HepG2 (cell line): ENCODE measurements around the gene DENND2D. TPM values are rescaled to one million over a fixed set of nuclear protein-coding genes. Genes with fewer than 3 reads are reported as not detected.

Source experiments
- CEBPG ChIP-seq: IDR thresholded peaks from 2 replicates; pipeline ENCODE4 v1.6.1; 2016
- GATA4 ChIP-seq: sonication (generic); IDR thresholded peaks from 2 replicates; pipeline ENCODE4 v1.6.1; 2016; ENCODE audit warnings: antibody characterized with exemption, low read depth, borderline replicate concordance
- HDAC1 ChIP-seq: sonication (generic); formaldehyde crosslinking; IDR thresholded peaks from 2 replicates; pipeline ENCODE4 v1.5.1; 2020; ENCODE audit warnings: mild to moderate bottlenecking, missing genetic modification reagents
- KAT8 ChIP-seq: IDR thresholded peaks from 2 replicates; pipeline ENCODE4 v1.6.1; 2016; ENCODE audit warnings: missing genetic modification reagents, missing compliant biosample characterization
- NRL ChIP-seq: sonication (generic); formaldehyde crosslinking; IDR thresholded peaks from 2 replicates; pipeline ENCODE4 v1.5.0; 2020; ENCODE audit warnings: missing genetic modification reagents, mild to moderate bottlenecking, moderate library complexity, borderline replicate concordance
- PHF8 ChIP-seq: sonication (generic); formaldehyde crosslinking; IDR thresholded peaks from 2 replicates; pipeline ENCODE4 v1.5.0; 2020; ENCODE audit warnings: missing genetic modification reagents
- RBM39 ChIP-seq: fragments of 200-400 bp; formaldehyde crosslinking; IDR thresholded peaks from one replicate; pipeline ENCODE4 v1.6.1; 2018; ENCODE audit warnings: antibody characterized with exemption, mild to moderate bottlenecking, low read depth, low read length; ENCODE audit not compliant: poor library complexity, severe bottlenecking
- SP4 ChIP-seq: sonication (generic); formaldehyde crosslinking; IDR thresholded peaks from 2 replicates; pipeline ENCODE4 v1.8.1; 2023; ENCODE audit warnings: mild to moderate bottlenecking, missing genetic modification reagents
- TBP ChIP-seq: sonication (generic); formaldehyde crosslinking; IDR thresholded peaks from 2 replicates; pipeline ENCODE4 v1.5.0; 2020; ENCODE audit warnings: missing genetic modification reagents
- TP53 ChIP-seq: sonication (generic); formaldehyde crosslinking; conservative IDR thresholded peaks from 2 replicates; pipeline ENCODE4 v1.4.0; 2020; ENCODE audit warnings: missing genetic modification reagents
- ZBTB7B ChIP-seq: sonication (generic); formaldehyde crosslinking; IDR thresholded peaks from 2 replicates; pipeline ENCODE4 v1.4.0; 2020; ENCODE audit warnings: missing genetic modification reagents
- ZMYM3 ChIP-seq: sonication (generic); formaldehyde crosslinking; IDR thresholded peaks from 2 replicates; pipeline ENCODE4 v1.5.1; 2020; ENCODE audit warnings: mild to moderate bottlenecking, missing genetic modification reagents
- ZMYM4 ChIP-seq: sonication (generic); formaldehyde crosslinking; IDR thresholded peaks from 2 replicates; pipeline ENCODE4 v1.8.1; 2023; ENCODE audit warnings: mild to moderate bottlenecking, missing genetic modification reagents
- ZNF430 ChIP-seq: sonication (generic); formaldehyde crosslinking; IDR thresholded peaks from 2 replicates; pipeline ENCODE4 v1.9.0; 2021; ENCODE audit warnings: mild to moderate bottlenecking, missing genetic modification reagents
- ZNF468 ChIP-seq: sonication (generic); formaldehyde crosslinking; IDR thresholded peaks from 2 replicates; pipeline ENCODE4 v1.8.0; 2022; ENCODE audit warnings: mild to moderate bottlenecking, moderate library complexity, missing genetic modification reagents
- ZNF550 ChIP-seq: sonication (generic); formaldehyde crosslinking; IDR thresholded peaks from 2 replicates; pipeline ENCODE4 v1.4.0; 2020; ENCODE audit warnings: mild to moderate bottlenecking, missing genetic modification reagents, borderline replicate concordance
- ZNF605 ChIP-seq: sonication (generic); formaldehyde crosslinking; IDR thresholded peaks from 2 replicates; pipeline ENCODE4 v1.8.0; 2022; ENCODE audit warnings: mild to moderate bottlenecking, missing genetic modification reagents
- ZNF850 ChIP-seq: sonication (generic); formaldehyde crosslinking; conservative IDR thresholded peaks from 2 replicates; pipeline ENCODE4 v1.9.0; 2021; ENCODE audit warnings: mild to moderate bottlenecking, missing genetic modification reagents
- polyA plus RNA-seq, 8 experiments: library from polyadenylated mRNA; depleted of rRNA in 3 of 8; stranded (reverse) in 7 of 8; unstranded in 1 of 8; fragments of >200 nt; fragmentation: Illumina TruSeq in 4 of 8; extraction: Trizol in 4 of 8; gene quantifications; 2 replicates each; pipeline versions ENCODE4 v1.2.1 to v1.2.3, GENCODE V29; 2011 to 2016; ENCODE audit warnings: low read depth in 4 of 8, missing spikeins in 1 of 8, mixed read lengths in 1 of 8; ENCODE audit not compliant: insufficient read depth in 1 of 8
- total RNA-seq, 5 experiments: library from RNA; depleted of rRNA; stranded (reverse); fragments of >200 nt; fragmentation: Illumina TruSeq; extraction: Trizol; gene quantifications; 2 replicates each; pipeline ENCODE4 v1.2.3, GENCODE V29; 2016; ENCODE audit warnings: low read depth in 1 of 5
- TF ChIP-seq, protein P1 (sequence below): sonication (generic); formaldehyde crosslinking; IDR thresholded peaks from 2 replicates; pipeline ENCODE4 v1.8.0; 2022; ENCODE audit warnings: missing genetic modification reagents, mild to moderate bottlenecking, borderline replicate concordance
- TF ChIP-seq, protein P2 (sequence below): sonication (generic); formaldehyde crosslinking; IDR thresholded peaks from 2 replicates; pipeline ENCODE4 v1.4.0; 2020; ENCODE audit warnings: mild to moderate bottlenecking, missing genetic modification reagents, borderline replicate concordance
- TF ChIP-seq, protein P3 (sequence below): sonication (generic); formaldehyde crosslinking; IDR thresholded peaks from 2 replicates; pipeline ENCODE4 v1.4.0; 2020; ENCODE audit warnings: missing genetic modification reagents

DENND2D gene
- total and polyA plus RNA-seq, 2 of the 13 experiments (the other 11 are each of a cell fraction or from before 2014, with no cell fraction given) = 0.04 TPM; not detected in 1

DNA sequence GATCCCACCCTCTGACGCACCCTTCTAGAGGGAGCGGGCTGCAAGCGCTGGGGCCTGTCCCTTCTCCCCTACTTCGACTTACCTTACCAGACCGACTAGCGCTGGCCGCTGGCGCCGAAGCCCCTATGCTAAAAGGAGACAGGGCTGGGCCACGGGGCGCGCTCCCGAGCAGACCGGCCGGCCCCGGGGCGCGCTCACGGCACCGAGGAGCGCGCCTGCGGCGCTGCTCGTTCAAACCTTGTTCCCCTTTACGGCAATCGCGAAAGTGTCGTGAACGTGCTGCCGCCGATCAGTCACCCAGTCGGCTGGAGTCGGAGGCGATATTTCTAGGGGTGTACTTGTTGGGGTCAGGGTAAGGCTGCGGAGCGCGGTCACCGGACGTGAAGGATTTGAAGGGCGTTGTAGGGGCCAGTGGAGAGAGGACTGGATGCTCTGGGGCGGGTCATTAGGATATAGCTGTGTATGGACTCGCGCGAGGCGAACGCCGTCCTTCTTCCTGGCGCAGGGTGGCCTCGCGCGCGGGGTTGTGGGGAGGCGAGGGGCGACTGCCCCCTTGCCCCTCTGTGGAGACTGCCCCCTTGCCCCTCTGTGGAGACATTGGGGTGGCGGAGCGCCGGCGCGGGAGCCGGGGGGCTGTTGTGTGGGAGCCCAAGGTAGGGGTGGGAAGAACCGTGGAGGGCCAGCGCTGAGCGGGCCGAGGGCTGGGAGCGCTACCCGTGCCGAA, 60.3 kb downstream of the DENND2D start, which contains the start of the genes CEPT1 and DRAM2 (continued):
- TF ChIP-seq, protein P1, sequence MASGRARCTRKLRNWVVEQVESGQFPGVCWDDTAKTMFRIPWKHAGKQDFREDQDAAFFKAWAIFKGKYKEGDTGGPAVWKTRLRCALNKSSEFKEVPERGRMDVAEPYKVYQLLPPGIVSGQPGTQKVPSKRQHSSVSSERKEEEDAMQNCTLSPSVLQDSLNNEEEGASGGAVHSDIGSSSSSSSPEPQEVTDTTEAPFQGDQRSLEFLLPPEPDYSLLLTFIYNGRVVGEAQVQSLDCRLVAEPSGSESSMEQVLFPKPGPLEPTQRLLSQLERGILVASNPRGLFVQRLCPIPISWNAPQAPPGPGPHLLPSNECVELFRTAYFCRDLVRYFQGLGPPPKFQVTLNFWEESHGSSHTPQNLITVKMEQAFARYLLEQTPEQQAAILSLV (CRISPR knock-in tag) = 0 out of 2 replicates have a peak, but pooled peaks have one; percentile 16
- TF ChIP-seq HDAC1 (CRISPR knock-in tag) (peak; percentile 86), KAT8 (CRISPR knock-in tag) (peak; percentile 84), ZNF850 (CRISPR knock-in tag) (0 out of 2 replicates have a peak, but pooled peaks have one; percentile 12), ZMYM3 (peak; percentile 44; the same call in 1 of the 2 replicates), ZNF605 (peak; percentile 82; the same call in 1 of the 2 replicates), NRL (CRISPR knock-in tag) (peak; percentile 63; the same call in 1 of the 2 replicates), ZNF430 (peak; percentile 44), CEBPG (CRISPR knock-in tag) (peak; percentile 11; the same call in 1 of the 2 replicates), ZNF550 (CRISPR knock-in tag) (no peak), TP53 (CRISPR knock-in tag) (0 out of 2 replicates have a peak, but pooled peaks have one; percentile 12), RBM39 (peak; percentile 67), ZBTB7B (CRISPR knock-in tag) (peak; percentile 14; the same call in 1 of the 2 replicates), ZNF468 (CRISPR knock-in tag) (0 out of 2 replicates have a peak, but pooled peaks have one; percentile 3), ZMYM4 (peak; percentile 76), SP4 (CRISPR knock-in tag) (peak; percentile 48; the same call in 1 of the 2 replicates), PHF8 (CRISPR knock-in tag) (peak; percentile 84), GATA4 (peak; percentile 51; the same call in 1 of the 2 replicates), TBP (CRISPR knock-in tag) (no peak)
- TF ChIP-seq, protein P2, sequence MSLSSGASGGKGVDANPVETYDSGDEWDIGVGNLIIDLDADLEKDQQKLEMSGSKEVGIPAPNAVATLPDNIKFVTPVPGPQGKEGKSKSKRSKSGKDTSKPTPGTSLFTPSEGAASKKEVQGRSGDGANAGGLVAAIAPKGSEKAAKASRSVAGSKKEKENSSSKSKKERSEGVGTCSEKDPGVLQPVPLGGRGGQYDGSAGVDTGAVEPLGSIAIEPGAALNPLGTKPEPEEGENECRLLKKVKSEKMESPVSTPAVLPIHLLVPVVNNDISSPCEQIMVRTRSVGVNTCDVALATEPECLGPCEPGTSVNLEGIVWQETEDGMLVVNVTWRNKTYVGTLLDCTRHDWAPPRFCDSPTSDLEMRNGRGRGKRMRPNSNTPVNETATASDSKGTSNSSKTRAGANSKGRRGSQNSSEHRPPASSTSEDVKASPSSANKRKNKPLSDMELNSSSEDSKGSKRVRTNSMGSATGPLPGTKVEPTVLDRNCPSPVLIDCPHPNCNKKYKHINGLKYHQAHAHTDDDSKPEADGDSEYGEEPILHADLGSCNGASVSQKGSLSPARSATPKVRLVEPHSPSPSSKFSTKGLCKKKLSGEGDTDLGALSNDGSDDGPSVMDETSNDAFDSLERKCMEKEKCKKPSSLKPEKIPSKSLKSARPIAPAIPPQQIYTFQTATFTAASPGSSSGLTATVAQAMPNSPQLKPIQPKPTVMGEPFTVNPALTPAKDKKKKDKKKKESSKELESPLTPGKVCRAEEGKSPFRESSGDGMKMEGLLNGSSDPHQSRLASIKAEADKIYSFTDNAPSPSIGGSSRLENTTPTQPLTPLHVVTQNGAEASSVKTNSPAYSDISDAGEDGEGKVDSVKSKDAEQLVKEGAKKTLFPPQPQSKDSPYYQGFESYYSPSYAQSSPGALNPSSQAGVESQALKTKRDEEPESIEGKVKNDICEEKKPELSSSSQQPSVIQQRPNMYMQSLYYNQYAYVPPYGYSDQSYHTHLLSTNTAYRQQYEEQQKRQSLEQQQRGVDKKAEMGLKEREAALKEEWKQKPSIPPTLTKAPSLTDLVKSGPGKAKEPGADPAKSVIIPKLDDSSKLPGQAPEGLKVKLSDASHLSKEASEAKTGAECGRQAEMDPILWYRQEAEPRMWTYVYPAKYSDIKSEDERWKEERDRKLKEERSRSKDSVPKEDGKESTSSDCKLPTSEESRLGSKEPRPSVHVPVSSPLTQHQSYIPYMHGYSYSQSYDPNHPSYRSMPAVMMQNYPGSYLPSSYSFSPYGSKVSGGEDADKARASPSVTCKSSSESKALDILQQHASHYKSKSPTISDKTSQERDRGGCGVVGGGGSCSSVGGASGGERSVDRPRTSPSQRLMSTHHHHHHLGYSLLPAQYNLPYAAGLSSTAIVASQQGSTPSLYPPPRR (CRISPR knock-in tag) = no peak
- TF ChIP-seq, protein P3, sequence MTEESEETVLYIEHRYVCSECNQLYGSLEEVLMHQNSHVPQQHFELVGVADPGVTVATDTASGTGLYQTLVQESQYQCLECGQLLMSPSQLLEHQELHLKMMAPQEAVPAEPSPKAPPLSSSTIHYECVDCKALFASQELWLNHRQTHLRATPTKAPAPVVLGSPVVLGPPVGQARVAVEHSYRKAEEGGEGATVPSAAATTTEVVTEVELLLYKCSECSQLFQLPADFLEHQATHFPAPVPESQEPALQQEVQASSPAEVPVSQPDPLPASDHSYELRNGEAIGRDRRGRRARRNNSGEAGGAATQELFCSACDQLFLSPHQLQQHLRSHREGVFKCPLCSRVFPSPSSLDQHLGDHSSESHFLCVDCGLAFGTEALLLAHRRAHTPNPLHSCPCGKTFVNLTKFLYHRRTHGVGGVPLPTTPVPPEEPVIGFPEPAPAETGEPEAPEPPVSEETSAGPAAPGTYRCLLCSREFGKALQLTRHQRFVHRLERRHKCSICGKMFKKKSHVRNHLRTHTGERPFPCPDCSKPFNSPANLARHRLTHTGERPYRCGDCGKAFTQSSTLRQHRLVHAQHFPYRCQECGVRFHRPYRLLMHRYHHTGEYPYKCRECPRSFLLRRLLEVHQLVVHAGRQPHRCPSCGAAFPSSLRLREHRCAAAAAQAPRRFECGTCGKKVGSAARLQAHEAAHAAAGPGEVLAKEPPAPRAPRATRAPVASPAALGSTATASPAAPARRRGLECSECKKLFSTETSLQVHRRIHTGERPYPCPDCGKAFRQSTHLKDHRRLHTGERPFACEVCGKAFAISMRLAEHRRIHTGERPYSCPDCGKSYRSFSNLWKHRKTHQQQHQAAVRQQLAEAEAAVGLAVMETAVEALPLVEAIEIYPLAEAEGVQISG (CRISPR knock-in tag) = peak; percentile 78
